HG03045 (cell line): ENCODE measurements around the gene CERS1.
"Not testable (repeated sequence)": the region's sequence is repeated elsewhere in the genome, so short reads cannot be mapped to it uniquely, and the experiment has no call there.

ENCODE experiments used
- ATAC-seq: cut with Tn5 transposase; IDR thresholded peaks from one replicate; pipeline ENCODE4 v1.9.1; 2021; ENCODE audit warnings: mild to moderate bottlenecking, moderate library complexity; ENCODE audit not compliant: unreplicated experiment

CERS1 gene

GRCh38 chr19:18919900-18920214 is 23.9 kb upstream of the CERS1 start:
- ATAC-seq = no peak

GRCh38 chr19:18919086-18919899 is 23.3 kb upstream of the CERS1 start, which contains the start of the genes COPE and DDX49:
Gene COPE, minus strand, starts transcription at chr19:18919387. Its CDS starts 39 bp downstream, at chr19:18919348.
Gene DDX49, plus strand, starts transcription at chr19:18919715. Its CDS starts 27 bp downstream, at chr19:18919742.
- peak; percentile 91 for ATAC-seq

GRCh38 chr19:18917593-18917992 is 21.6 kb upstream of the CERS1 start:
- not testable (repeated sequence) for ATAC-seq

GRCh38 chr19:18915639-18916038 is 19.7 kb upstream of the CERS1 start:
- no peak for ATAC-seq

GRCh38 chr19:18913466-18913865 is 17.5 kb upstream of the CERS1 start:
- no peak for ATAC-seq

- no peak for ATAC-seq
Observed at GRCh38 chr19:18912933-18913332, 17.0 kb upstream of the CERS1 start.

GRCh38 chr19:18910801-18911436 is 15.0 kb upstream of the CERS1 start:
- ATAC-seq = no peak

GRCh38 chr19:18910010-18910409 is 14.1 kb upstream of the CERS1 start:
- no peak for ATAC-seq

- no peak for ATAC-seq
Observed at GRCh38 chr19:18908917-18909619, 13.1 kb upstream of the CERS1 start.

- no peak for ATAC-seq
Observed at GRCh38 chr19:18906605-18907519, 10.9 kb upstream of the CERS1 start.

GRCh38 chr19:18905513-18906236 is 9.7 kb upstream of the CERS1 start:
- no peak for ATAC-seq

- no peak for ATAC-seq
Observed at GRCh38 chr19:18905058-18905456, 9.1 kb upstream of the CERS1 start.

- ATAC-seq = no peak
Observed at GRCh38 chr19:18904334-18905057, 8.5 kb upstream of the CERS1 start.

GRCh38 chr19:18903156-18904037 is 7.4 kb upstream of the CERS1 start:
- no peak for ATAC-seq

GRCh38 chr19:18902519-18902918 is 6.6 kb upstream of the CERS1 start:
- not testable (repeated sequence) for ATAC-seq

- no peak for ATAC-seq
Observed at GRCh38 chr19:18901491-18901890, 5.5 kb upstream of the CERS1 start.

- no peak for ATAC-seq
Observed at GRCh38 chr19:18900700-18901481, 4.9 kb upstream of the CERS1 start.
